WI38 (cell line): ENCODE results near the gene KANSL1.

Experiments
- H3K4me3 ChIP-seq: 2 replicates; pipeline ENCODE4 v1.5.1; 2011; ENCODE audit warnings: low read depth, mild to moderate bottlenecking, control low read depth, low read length
- CTCF ChIP-seq: IDR thresholded peaks from 2 replicates; pipeline ENCODE4 v1.5.1; 2012; ENCODE audit warnings: low read depth, mild to moderate bottlenecking, control low read depth, low read length

The KANSL1 gene

DNA sequence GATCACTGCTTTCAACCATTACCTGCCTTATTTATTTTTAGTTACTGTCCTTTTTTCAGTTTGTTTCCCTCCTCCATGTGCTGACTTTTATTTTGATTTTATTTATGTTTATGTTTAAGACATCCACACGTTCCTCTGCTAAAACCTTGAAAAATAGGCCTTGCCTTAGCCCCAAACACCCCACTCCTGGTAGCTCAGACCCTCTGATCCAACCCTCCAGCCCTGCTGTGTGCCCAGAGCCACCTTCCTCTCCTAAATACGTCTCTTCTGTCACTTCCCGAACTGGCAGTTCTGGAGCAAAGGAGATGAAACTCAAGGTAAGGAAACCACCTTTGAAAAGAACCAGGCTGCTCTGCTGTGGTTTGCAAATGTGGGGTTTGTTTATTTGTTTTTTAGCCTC lies 203.5 kb downstream of the KANSL1 start:
- H3K4me3 ChIP-seq = no peak overlapping the region
- TF ChIP-seq CTCF = no peak

DNA sequence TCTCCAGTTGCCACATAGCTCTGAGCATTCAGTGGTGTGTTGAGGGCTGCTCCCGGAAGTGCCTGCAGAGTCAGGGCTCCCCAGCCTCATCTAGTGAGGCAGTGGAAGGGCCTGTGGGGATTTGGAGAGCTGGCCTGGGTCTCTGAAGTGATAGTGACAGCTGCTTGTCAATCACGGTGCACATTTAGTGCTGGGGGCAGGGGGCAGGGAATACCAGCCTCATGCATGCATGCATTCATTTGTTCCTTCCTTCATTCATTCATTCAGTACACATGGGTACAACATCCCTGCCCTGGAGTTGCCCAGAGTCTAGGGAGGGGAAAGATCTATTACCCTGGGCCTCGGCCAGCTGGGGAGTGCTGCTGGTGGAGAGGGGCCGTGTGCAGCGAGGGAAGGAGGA lies 205.5 kb downstream of the KANSL1 start:
- H3K4me3 ChIP-seq = no peak overlapping the region

GRCh38 chr17:45986056-45986455 lies 207.2 kb downstream of the KANSL1 start:
- H3K4me3 ChIP-seq = no peak overlapping the region
- no peak for TF ChIP-seq CTCF

More for the DNA sequence above, 205.5 kb downstream of the KANSL1 start:
- no peak for TF ChIP-seq CTCF

- no peak for TF ChIP-seq CTCF
- no peak overlapping the region for H3K4me3 ChIP-seq
Observed at GRCh38 chr17:45985447-45985846, 207.8 kb downstream of the KANSL1 start.

- H3K4me3 ChIP-seq = no peak overlapping the region
- no peak for TF ChIP-seq CTCF
Observed at GRCh38 chr17:45984368-45984767, 208.9 kb downstream of the KANSL1 start.

- TF ChIP-seq CTCF = no peak
- no peak overlapping the region for H3K4me3 ChIP-seq
Observed at GRCh38 chr17:45983614-45984310, 209.5 kb downstream of the KANSL1 start.

GRCh38 chr17:45982791-45983613 lies 210.2 kb downstream of the KANSL1 start:
- TF ChIP-seq CTCF = no peak
- H3K4me3 ChIP-seq = no peak overlapping the region
